Left lung (tissue), 10 donors: ENCODE data around the gene SH3RF2. TPM values are rescaled to one million over a fixed set of nuclear protein-coding genes. Genes with fewer than 3 reads are reported as not detected.

ENCODE experiments used
- ATAC-seq: fragments of 200-7000 bp; cut with Tn5 transposase; one replicate; pipeline ENCODE4 v1.9.1; 2020; ENCODE audit warnings: moderate library complexity
- DNase-seq, 4 donors: peaks; one replicate each; pipeline ENCODE4 v3.0.0-alpha.2; 2013 to 2020
- H3K27ac ChIP-seq, 2 donors: fragments of 200-600 bp; sonication (generic) in 1 of 2; one replicate each; pipeline versions ENCODE4 v1.5.0 to v1.8.0; 2020 to 2021
- H3K27me3 ChIP-seq, 2 donors: fragments of 200-600 bp; sonication (generic) in 1 of 2; one replicate each; pipeline versions ENCODE4 v1.5.0 to v1.8.0; 2020 to 2021
- H3K36me3 ChIP-seq, 2 donors: fragments of 200-600 bp; sonication (generic) in 1 of 2; one replicate each; pipeline versions ENCODE4 v1.5.0 to v1.8.0; 2020 to 2021
- H3K4me1 ChIP-seq, 2 donors: fragments of 200-600 bp; one replicate each; pipeline ENCODE4 v1.8.0; 2021
- H3K4me3 ChIP-seq, 2 donors: fragments of 200-600 bp; sonication (generic) in 1 of 2; one replicate each; pipeline versions ENCODE4 v1.5.0 to v1.8.0; 2020 to 2021; ENCODE audit warnings: mild to moderate bottlenecking in 1 of 2
- H3K9me3 ChIP-seq, 2 donors: fragments of 200-600 bp; sonication (generic) in 1 of 2; one replicate each; pipeline versions ENCODE4 v1.5.0 to v1.8.0; 2020 to 2021
- CTCF ChIP-seq, 2 donors: fragments of 200-600 bp; sonication (generic) in 1 of 2; IDR thresholded peaks; one replicate each; pipeline versions ENCODE4 v1.5.0 to v1.8.0; 2021; ENCODE audit warnings: antibody characterized with exemption in 2 of 2
- intact Hi-C, 2 donors: fragments of 100-400 bp; cut with DNase I; formaldehyde crosslinking; loops; one replicate each; pipeline versions ENCODE4 v1.11.2 to v1.14.2; 2022
- polyA plus RNA-seq, 6 donors: library from polyadenylated mRNA; unstranded; fragments of 120-200 nt; gene quantifications; one replicate each; pipeline ENCODE4 v1.2.1, GENCODE V29; 2013; ENCODE audit not compliant: insufficient read length in 6 of 6
- total RNA-seq, 2 donors: library from RNA; stranded (reverse); fragmentation: NEBNext Ultra II Directional; extraction: Animal tissue kit (Norgen Biotek cat#: 25700); gene quantifications; one replicate each; pipeline ENCODE4 v1.2.1, GENCODE V29; 2021
- donor health status: DM: no; HTN: yes; CAD: no.
- donor health status: DM: no; HTN: no; CAD: no.

The SH3RF2 gene
- total and polyA plus RNA-seq, 8 donors, result 0.24 to 20.3 (median 0.47) TPM

- TF ChIP-seq CTCF (IDR thresholded peaks at IDR 0.05), result no peak
- Histone ChIP-seq H3K27me3 (no peaks in the 10 kb centered on the region), H3K36me3 (peaks cover 0 to 36% of the 10 kb centered on the region in 2 donors), H3K27ac (no peak overlapping the region), H3K4me1 (no peaks in the 10 kb centered on the region), H3K9me3 (no peaks in the 10 kb centered on the region), H3K4me3 (no peak overlapping the region)
- DNase-seq (no peak), ATAC-seq (no peak)
- intact Hi-C loops, result no loop called here
These were observed 173.0 kb downstream of the SH3RF2 start for GRCh38 chr5:146109379-146109778.

- Histone ChIP-seq H3K36me3 (peaks cover 0 to 46% of the 10 kb centered on the region in 2 donors), H3K27me3 (no peaks in the 10 kb centered on the region), H3K27ac (no peak overlapping the region), H3K9me3 (no peaks in the 10 kb centered on the region), H3K4me1 (no peaks in the 10 kb centered on the region), H3K4me3 (no peak overlapping the region)
- intact Hi-C loops, result no loop called here
- DNase-seq, result peak in 1 of 4 donors; percentile 4
- ATAC-seq, result no peak
- TF ChIP-seq CTCF (IDR thresholded peaks at IDR 0.05), result no peak
These were observed 175.0 kb downstream of the SH3RF2 start for GRCh38 chr5:146111409-146111808.

GRCh38 chr5:146112476-146112875 is 176.1 kb downstream of the SH3RF2 start:
- DNase-seq (no peak), ATAC-seq (no peak)
- Histone ChIP-seq H3K9me3 (no peaks in the 10 kb centered on the region), H3K4me3 (no peak overlapping the region), H3K36me3 (peaks cover 0 to 56% of the 10 kb centered on the region in 2 donors), H3K27ac (no peak overlapping the region), H3K27me3 (no peaks in the 10 kb centered on the region), H3K4me1 (no peaks in the 10 kb centered on the region)
- no peak for TF ChIP-seq CTCF (IDR thresholded peaks at IDR 0.05)
- intact Hi-C loops, result no loop called here

Other genes starting within 250 kb of the SH3RF2 start
- gene PRELID2, start 101.2 kb upstream of the SH3RF2 start, total RNA-seq, result 1 to 10 TPM; 5.2 to 5.9 TPM
- gene PRELID2, start 101.2 kb upstream of the SH3RF2 start, polyA plus RNA-seq, result 10 to 100 TPM in 5 of 6 donors, 1 to 10 TPM in 1; 8.1 to 12.3 (median 10.7) TPM
- gene GRXCR2, start 63.6 kb upstream of the SH3RF2 start, total RNA-seq, result not detected
- not detected for gene GRXCR2, start 63.6 kb upstream of the SH3RF2 start, polyA plus RNA-seq
- gene PLAC8L1, start 169.0 kb downstream of the SH3RF2 start, total RNA-seq, result under 1 TPM in 1 of 2 donors, not detected in 1; 0.47 TPM
- gene PLAC8L1, start 169.0 kb downstream of the SH3RF2 start, polyA plus RNA-seq, result 1 to 10 TPM in 3 of 6 donors, under 1 TPM in 3; 0.52 to 1.8 (median 0.99) TPM
- 100 to 1,000 TPM in 1 of 2 donors, 10 to 100 TPM in 1; 67.4 to 114 TPM for gene LARS1, start 246.1 kb downstream of the SH3RF2 start, total RNA-seq
- gene LARS1, start 246.1 kb downstream of the SH3RF2 start, polyA plus RNA-seq, result 100 to 1,000 TPM; 119 to 164 (median 145) TPM